Coronary artery (tissue), 2 donors: ENCODE results near the gene DLG2.
"Not testable (repeated sequence)": the region's sequence is repeated elsewhere in the genome, so short reads cannot be mapped to it uniquely, and the experiment has no call there.

Experiments
- DNase-seq: peaks from one replicate; pipeline ENCODE4 v3.0.0-alpha.2; 2017; ENCODE audit warnings: low spot score
- H3K27ac ChIP-seq, 2 donors: fragments of 200-600 bp; sonication (generic); one replicate each; pipeline ENCODE4 v1.5.1; 2016 to 2019
- H3K4me3 ChIP-seq: fragments of 200-600 bp; sonication (generic); 2 replicates; pipeline ENCODE4 v1.5.1; 2016; ENCODE audit warnings: mild to moderate bottlenecking, moderate library complexity
- TF ChIP-seq, protein P1 (sequence below): fragments of 200-600 bp; sonication (generic); IDR thresholded peaks from one replicate; pipeline ENCODE4 v1.5.1; 2019; ENCODE audit warnings: antibody characterized with exemption

Gene DLG2

DNA sequence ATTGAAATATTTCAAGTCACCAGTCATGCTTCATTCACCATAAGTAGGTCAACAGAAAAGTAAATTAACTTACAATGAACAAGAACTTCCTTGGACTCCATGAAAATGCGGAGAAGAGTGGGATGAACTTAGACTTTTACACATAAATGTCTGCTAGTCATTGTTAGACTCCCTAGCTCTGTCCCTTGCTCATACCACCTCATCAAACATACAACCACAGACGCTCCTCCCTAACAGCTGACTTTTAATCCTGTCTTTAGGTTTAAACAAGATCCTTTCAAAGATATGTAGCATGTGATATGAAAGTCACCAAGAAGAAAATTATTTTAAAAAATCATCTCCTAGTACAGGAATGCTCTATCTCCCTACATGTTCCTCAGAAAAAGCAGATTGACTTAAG is 248.1 kb downstream of the DLG2 start:
- H3K27ac ChIP-seq, result no peak overlapping the region
- DNase-seq, result no peak
- TF ChIP-seq, protein P1, sequence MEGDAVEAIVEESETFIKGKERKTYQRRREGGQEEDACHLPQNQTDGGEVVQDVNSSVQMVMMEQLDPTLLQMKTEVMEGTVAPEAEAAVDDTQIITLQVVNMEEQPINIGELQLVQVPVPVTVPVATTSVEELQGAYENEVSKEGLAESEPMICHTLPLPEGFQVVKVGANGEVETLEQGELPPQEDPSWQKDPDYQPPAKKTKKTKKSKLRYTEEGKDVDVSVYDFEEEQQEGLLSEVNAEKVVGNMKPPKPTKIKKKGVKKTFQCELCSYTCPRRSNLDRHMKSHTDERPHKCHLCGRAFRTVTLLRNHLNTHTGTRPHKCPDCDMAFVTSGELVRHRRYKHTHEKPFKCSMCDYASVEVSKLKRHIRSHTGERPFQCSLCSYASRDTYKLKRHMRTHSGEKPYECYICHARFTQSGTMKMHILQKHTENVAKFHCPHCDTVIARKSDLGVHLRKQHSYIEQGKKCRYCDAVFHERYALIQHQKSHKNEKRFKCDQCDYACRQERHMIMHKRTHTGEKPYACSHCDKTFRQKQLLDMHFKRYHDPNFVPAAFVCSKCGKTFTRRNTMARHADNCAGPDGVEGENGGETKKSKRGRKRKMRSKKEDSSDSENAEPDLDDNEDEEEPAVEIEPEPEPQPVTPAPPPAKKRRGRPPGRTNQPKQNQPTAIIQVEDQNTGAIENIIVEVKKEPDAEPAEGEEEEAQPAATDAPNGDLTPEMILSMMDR, result no peak
- H3K4me3 ChIP-seq, result no peak overlapping the region

DNA sequence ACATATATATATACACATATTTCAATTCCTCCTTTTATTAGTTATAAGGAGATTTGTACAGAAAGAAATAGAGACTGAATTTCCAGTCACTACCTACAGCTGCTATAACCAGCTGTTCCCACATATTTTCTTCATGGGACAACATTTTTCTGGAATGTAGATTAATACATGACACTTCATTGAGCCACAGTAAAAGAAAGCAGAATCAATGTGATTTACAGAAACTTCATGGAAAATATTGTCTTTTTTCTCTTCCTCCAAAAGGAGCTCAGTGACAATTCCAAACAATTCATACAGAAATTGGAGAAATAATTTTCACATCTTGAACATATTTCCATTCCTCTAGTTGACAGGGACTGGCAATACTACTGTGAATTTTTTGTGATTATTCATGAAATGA is 249.2 kb downstream of the DLG2 start:
- Histone ChIP-seq H3K4me3 (no peak overlapping the region), H3K27ac (no peak overlapping the region)
- no peak for DNase-seq
- TF ChIP-seq, protein P1, result no peak

DNA sequence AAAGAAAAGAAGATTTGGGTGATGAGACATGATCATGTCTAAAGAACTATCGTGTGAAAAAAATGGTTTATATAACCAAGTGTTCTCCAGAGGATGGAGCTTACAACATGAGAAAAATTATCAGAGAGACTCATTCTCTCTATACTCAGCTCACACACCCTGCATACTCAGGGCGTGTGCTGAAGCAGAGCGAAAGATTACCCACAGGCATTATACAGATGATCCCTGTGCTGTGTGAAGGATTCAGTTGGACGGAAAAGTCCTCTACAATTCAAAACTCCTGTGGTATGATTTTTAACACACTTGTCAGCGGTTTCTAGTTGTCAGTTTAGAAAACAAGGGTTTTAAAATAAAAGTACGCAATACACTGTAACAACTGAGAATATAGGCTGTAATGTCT is 267.3 kb downstream of the DLG2 start:
- no peak overlapping the region for H3K27ac ChIP-seq
- DNase-seq, result no peak
- no peak overlapping the region for H3K4me3 ChIP-seq
- TF ChIP-seq, protein P1, result no peak

DNA sequence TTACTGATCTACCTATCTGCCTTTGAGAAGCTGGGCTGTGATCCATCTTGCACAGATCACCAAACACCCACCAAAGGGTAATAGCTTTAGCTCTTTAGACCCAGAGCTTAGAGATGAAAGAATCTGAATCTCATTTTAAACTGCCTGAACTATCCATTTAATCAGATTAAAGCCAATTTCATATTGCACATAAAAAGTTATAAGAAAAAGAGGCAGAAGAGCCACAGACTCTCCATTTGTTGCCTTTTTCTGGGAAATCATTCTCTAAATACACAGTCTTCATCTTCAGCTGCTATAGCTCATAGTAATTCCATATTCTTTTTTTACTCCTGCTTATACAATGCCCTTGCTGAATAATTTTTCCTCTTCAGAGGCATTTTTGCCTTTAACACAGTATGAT is 271.2 kb downstream of the DLG2 start:
- Histone ChIP-seq H3K4me3 (no peak overlapping the region), H3K27ac (no peak overlapping the region)
- TF ChIP-seq, protein P1, result no peak
- DNase-seq, result no peak

DNA sequence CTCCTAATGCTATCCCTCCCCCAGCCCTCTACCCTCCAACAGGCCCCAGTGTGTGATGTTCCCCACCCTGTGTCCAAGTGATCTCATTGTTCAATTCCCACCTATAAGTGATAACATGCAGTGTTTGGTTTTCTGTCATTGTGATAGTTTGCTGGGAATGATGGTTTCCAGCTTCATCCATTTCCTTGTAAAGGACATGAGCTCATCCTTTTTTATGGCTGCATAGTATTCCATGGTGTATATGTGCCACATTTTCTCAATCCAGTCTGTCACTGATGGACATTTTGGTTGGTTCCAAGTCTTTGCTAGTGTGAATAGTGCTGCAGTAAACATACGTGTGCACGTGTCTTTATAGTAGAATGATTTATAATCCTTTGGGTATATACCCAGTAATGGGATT is 277.6 kb downstream of the DLG2 start:
- not testable (repeated sequence) for H3K27ac ChIP-seq, DNase-seq, H3K4me3 ChIP-seq

DNA sequence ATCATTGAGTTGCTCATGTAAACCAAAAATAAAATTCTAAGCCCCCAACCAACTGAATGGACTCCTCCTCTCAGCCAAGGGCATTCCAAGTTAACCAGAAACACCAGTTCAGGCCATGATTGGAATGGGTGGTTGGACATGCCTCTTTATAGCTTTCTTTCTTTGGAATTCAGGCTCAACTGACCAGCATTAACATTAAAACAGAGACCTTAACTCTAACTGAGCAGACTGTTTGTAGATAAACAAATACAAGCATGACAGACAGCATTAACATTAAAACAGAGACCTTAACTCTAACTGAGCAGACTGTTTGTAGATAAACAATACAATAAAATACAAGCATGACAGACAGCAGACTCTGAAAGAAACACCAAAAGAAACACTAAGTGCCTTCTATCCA is 278.2 kb downstream of the DLG2 start:
- no peak overlapping the region for H3K4me3 ChIP-seq
- TF ChIP-seq, protein P1, result no peak

DNA sequence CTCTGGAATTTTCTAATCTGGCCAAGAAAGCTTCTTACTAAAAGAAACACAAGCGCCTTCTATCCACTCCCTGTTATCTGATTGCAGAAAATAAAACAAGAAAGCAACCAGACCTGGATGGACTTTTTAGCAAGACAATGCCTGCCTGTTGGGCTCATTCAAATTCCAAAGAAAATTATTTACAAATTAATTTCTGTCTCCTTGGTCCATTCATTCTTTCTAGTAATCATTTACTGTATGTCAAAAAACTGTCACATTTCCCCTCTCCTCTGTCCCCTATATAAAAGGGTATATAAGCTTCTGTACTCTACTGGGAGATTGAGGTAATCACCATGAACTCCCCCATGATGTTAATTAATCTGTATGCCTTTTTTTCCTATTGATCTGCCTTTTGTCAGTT is 279.9 kb downstream of the DLG2 start:
- H3K27ac ChIP-seq, result no peak overlapping the region
- TF ChIP-seq, protein P1, result no peak
- H3K4me3 ChIP-seq, result no peak overlapping the region
- no peak for DNase-seq

More for the DNA sequence above, 278.2 kb downstream of the DLG2 start:
- no peak for DNase-seq
- H3K27ac ChIP-seq, result no peak overlapping the region

DNA sequence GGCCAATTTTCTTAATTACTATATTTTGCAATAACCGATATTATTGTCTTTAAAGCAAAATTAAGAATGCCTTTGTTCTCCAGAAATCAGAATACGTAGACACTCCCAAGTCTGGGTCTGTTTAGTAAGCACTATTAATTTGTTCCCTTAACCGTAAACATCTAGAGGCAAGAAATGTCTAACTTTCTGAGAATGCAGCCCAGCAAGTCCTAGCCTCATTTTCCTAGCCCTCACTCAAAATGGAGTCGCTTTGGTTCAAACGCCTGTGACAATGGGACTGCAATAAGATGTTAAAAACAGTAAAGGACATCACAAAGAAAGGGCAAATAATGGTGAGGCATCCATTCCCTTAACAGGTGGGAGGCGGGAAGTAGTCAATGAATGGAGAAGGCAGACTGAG is 280.7 kb downstream of the DLG2 start:
- Histone ChIP-seq H3K27ac (no peak overlapping the region), H3K4me3 (no peak overlapping the region)
- TF ChIP-seq, protein P1, result no peak
- no peak for DNase-seq

DNA sequence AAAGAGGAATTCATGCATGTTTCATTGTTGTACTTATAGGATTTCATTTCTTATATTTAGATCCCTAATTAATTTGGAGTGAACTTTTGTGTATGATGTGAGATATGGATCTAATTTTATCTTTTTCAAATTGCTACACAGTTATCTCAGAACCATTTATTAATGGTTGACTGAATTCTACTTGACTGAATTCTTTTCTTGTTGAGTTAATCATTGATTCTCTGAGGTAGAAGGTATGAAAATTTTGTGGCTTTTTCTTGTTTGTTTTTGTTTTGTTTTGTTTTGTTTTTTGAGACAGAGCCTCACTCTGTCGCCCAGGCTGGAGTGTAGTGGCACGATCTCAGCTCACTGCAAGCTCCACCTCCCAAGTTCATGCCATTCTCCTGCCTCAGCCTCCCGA is 286.3 kb downstream of the DLG2 start:
- H3K27ac ChIP-seq, H3K4me3 ChIP-seq, DNase-seq: not testable (repeated sequence)
